HG03108 (cell line): ENCODE data around the gene ANO3.
"Not testable (repeated sequence)": the region's sequence is repeated elsewhere in the genome, so short reads cannot be mapped to it uniquely, and the experiment has no call there.

ENCODE experiments used
- ATAC-seq: cut with Tn5 transposase; IDR thresholded peaks from one replicate; pipeline ENCODE4 v1.9.1; 2021; ENCODE audit warnings: moderate library complexity; ENCODE audit not compliant: unreplicated experiment

Gene ANO3

GRCh38 chr11:26571861-26572654, 240.1 kb downstream of the ANO3 start, which contains the start of gene MUC15:
Gene MUC15, minus strand, starts transcription at chr11:26572263. Its CDS starts 5,169 bp downstream, at chr11:26567094.
- ATAC-seq: no peak

- no peak for ATAC-seq
Measured at GRCh38 chr11:26572770-26573402, 241.0 kb downstream of the ANO3 start.

GRCh38 chr11:26573896-26574295, 242.0 kb downstream of the ANO3 start:
- ATAC-seq: no peak

GRCh38 chr11:26575946-26576345, 244.0 kb downstream of the ANO3 start:
- no peak for ATAC-seq

GRCh38 chr11:26578998-26579661, 247.2 kb downstream of the ANO3 start:
- no peak for ATAC-seq

GRCh38 chr11:26579683-26580082, 247.8 kb downstream of the ANO3 start:
- no peak for ATAC-seq

GRCh38 chr11:26580929-26581328, 249.0 kb downstream of the ANO3 start:
- ATAC-seq: no peak

- no peak for ATAC-seq
Measured at GRCh38 chr11:26583550-26583949, 251.6 kb downstream of the ANO3 start.

- ATAC-seq: no peak
Measured at GRCh38 chr11:26584818-26585217, 252.9 kb downstream of the ANO3 start.

GRCh38 chr11:26587073-26587472, 255.1 kb downstream of the ANO3 start:
- ATAC-seq: no peak

- no peak for ATAC-seq
Measured at GRCh38 chr11:26593691-26594090, 261.8 kb downstream of the ANO3 start.

GRCh38 chr11:26595207-26595865, 263.4 kb downstream of the ANO3 start:
- ATAC-seq: not testable (repeated sequence)

GRCh38 chr11:26597049-26597689, 265.2 kb downstream of the ANO3 start:
- ATAC-seq: not testable (repeated sequence)

GRCh38 chr11:26597899-26598298, 266.0 kb downstream of the ANO3 start:
- ATAC-seq: no peak

GRCh38 chr11:26599425-26599824, 267.5 kb downstream of the ANO3 start:
- no peak for ATAC-seq

GRCh38 chr11:26599876-26600434, 268.0 kb downstream of the ANO3 start:
- ATAC-seq: no peak

GRCh38 chr11:26607725-26608506, 276.0 kb downstream of the ANO3 start:
- ATAC-seq: no peak

- ATAC-seq: no peak
Measured at GRCh38 chr11:26608507-26609146, 276.7 kb downstream of the ANO3 start.

GRCh38 chr11:26613759-26614158, 281.8 kb downstream of the ANO3 start:
- no peak for ATAC-seq
